ENCODE data around the gene ZBTB3.
A peak's percentile ranks its signal among the peaks of the same experiment; 100 is the strongest.

The ZBTB3 gene

GRCh38 chr11:62794201-62794775, 40.3 kb upstream of the ZBTB3 start:
- TF ChIP-seq FOXP2 (optimal IDR thresholded peaks at IDR 0.05; ENCODE audit: borderline replicate concordance, extremely low read depth, extremely low read length, insufficient read depth), result no peak
- TF ChIP-seq POLR2AphosphoS5 (IDR thresholded peaks at IDR 0.05; ENCODE audit: low read depth, low read length), result no peak
- TF ChIP-seq TAF1 (IDR thresholded peaks at IDR 0.05; ENCODE audit: borderline replicate concordance, insufficient read depth, low read length), result no peak
- TF ChIP-seq SIN3A (IDR thresholded peaks at IDR 0.05; ENCODE audit: borderline replicate concordance, insufficient read depth, low read length), result no peak
- TF ChIP-seq REST (IDR thresholded peaks at IDR 0.05; ENCODE audit: insufficient read depth in 1 of 2, low read depth in 2 of 2, low read length in 2 of 2), result no peak

- TF ChIP-seq SIN3A (IDR thresholded peaks at IDR 0.05; ENCODE audit: borderline replicate concordance, insufficient read depth, low read length) (no peak), REST (IDR thresholded peaks at IDR 0.05; ENCODE audit: insufficient read depth in 1 of 2, low read depth in 2 of 2, low read length in 2 of 2) (no peak), FOXP2 (optimal IDR thresholded peaks at IDR 0.05; ENCODE audit: borderline replicate concordance, extremely low read depth, extremely low read length, insufficient read depth) (no peak), TAF1 (IDR thresholded peaks at IDR 0.05; ENCODE audit: borderline replicate concordance, insufficient read depth, low read length) (no peak), POLR2AphosphoS5 (IDR thresholded peaks at IDR 0.05; ENCODE audit: low read depth, low read length) (no peak)
Measured at GRCh38 chr11:62792202-62792575, 38.2 kb upstream of the ZBTB3 start.

DNA sequence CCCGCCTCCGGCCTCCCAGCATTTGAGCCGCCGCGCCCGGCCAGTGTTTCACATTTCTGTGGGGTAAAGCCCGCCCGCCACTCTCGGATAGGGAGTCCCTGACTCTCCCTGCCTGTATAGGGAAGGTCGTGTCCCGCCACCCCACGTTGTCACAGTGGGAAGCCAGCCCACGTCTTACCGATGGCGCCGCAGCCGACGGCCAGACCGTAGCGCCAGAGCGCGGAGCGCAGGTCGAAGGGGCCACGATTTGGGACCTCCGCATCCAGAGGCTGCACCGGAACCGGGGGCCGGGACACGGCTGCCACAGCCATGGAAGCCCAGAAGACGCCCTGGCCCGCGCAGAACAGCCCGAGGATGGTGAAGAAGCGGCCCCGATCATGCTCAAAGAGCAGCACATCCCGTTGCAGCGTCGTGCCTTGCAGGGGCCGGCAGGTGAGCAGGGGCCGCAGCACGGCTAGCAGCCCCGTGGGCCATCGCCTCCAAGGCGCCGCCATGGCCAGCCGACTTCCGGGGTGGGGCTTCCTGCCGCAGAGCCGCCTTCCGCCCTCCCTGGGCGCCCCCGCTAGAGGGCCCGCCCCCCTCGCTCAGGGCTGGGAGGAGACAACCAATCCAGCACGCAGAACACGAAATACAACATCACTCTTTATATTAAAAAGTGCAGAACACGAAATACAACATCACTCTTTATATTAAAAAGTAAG, 37.7 kb upstream of the ZBTB3 start, which contains the start of gene TMEM223:
TMEM223 (minus strand) TSS at position 506 of the 701 bp plus-strand sequence; CDS start at position 494, 12 bp downstream.
- peak; percentile 96 for TF ChIP-seq POLR2AphosphoS5 (IDR thresholded peaks at IDR 0.05; ENCODE audit: low read depth, low read length)
- peak; percentile 8 for TF ChIP-seq FOXP2 (optimal IDR thresholded peaks at IDR 0.05; ENCODE audit: borderline replicate concordance, extremely low read depth, extremely low read length, insufficient read depth)
- no peak for TF ChIP-seq REST (IDR thresholded peaks at IDR 0.05; ENCODE audit: insufficient read depth in 1 of 2, low read depth in 2 of 2, low read length in 2 of 2)
- TF ChIP-seq SIN3A (IDR thresholded peaks at IDR 0.05; ENCODE audit: borderline replicate concordance, insufficient read depth, low read length), result no peak
- peak; percentile 89 for TF ChIP-seq TAF1 (IDR thresholded peaks at IDR 0.05; ENCODE audit: borderline replicate concordance, insufficient read depth, low read length)

- TF ChIP-seq SIN3A (IDR thresholded peaks at IDR 0.05; ENCODE audit: borderline replicate concordance, insufficient read depth, low read length), result no peak
- TF ChIP-seq POLR2AphosphoS5 (IDR thresholded peaks at IDR 0.05; ENCODE audit: low read depth, low read length), result no peak
- TF ChIP-seq TAF1 (IDR thresholded peaks at IDR 0.05; ENCODE audit: borderline replicate concordance, insufficient read depth, low read length), result no peak
- no peak for TF ChIP-seq FOXP2 (optimal IDR thresholded peaks at IDR 0.05; ENCODE audit: borderline replicate concordance, extremely low read depth, extremely low read length, insufficient read depth)
- TF ChIP-seq REST (IDR thresholded peaks at IDR 0.05; ENCODE audit: insufficient read depth in 1 of 2, low read depth in 2 of 2, low read length in 2 of 2), result no peak
Measured at GRCh38 chr11:62789576-62789975, 35.6 kb upstream of the ZBTB3 start.
